GM12892 (cell line): Measurements from ENCODE around the gene GDPGP1.

Experiments used
- POLR2AphosphoS5 ChIP-seq: IDR thresholded peaks from 2 replicates; pipeline ENCODE4 v1.6.1; 2011; ENCODE audit warnings: low read depth, low read length, control low read depth
- TAF1 ChIP-seq: IDR thresholded peaks from 2 replicates; pipeline ENCODE4 v1.6.1; 2011; ENCODE audit warnings: low read depth, mild to moderate bottlenecking, control low read depth, low read length, borderline replicate concordance

GRCh38 chr15:90188914-90189748 lies 44.9 kb upstream of the GDPGP1 start:
- TF ChIP-seq TAF1 (no peak), POLR2AphosphoS5 (no peak)
